Hematopoietic multipotent progenitor cell (in vitro differentiated cells): ENCODE data around the gene ZNF695. TPM values are rescaled to one million over a fixed set of nuclear protein-coding genes. Genes with fewer than 3 reads are reported as not detected.
"Not testable (repeated sequence)": the region's sequence is repeated elsewhere in the genome, so short reads cannot be mapped to it uniquely, and the experiment has no call there.

Source experiments
- DNase-seq, 3 donors: peaks; one replicate each; pipeline ENCODE4 v3.0.0-alpha.2; 2011 to 2015; ENCODE audit warnings: low read depth in 2 of 3, low spot score in 2 of 3
- total RNA-seq: library from RNA; depleted of rRNA; stranded (reverse); fragments of >200 nt; gene quantifications from one replicate; pipeline ENCODE4 v1.2.3, GENCODE V29; 2012

ZNF695 gene
- total RNA-seq = 1.3 TPM

DNA sequence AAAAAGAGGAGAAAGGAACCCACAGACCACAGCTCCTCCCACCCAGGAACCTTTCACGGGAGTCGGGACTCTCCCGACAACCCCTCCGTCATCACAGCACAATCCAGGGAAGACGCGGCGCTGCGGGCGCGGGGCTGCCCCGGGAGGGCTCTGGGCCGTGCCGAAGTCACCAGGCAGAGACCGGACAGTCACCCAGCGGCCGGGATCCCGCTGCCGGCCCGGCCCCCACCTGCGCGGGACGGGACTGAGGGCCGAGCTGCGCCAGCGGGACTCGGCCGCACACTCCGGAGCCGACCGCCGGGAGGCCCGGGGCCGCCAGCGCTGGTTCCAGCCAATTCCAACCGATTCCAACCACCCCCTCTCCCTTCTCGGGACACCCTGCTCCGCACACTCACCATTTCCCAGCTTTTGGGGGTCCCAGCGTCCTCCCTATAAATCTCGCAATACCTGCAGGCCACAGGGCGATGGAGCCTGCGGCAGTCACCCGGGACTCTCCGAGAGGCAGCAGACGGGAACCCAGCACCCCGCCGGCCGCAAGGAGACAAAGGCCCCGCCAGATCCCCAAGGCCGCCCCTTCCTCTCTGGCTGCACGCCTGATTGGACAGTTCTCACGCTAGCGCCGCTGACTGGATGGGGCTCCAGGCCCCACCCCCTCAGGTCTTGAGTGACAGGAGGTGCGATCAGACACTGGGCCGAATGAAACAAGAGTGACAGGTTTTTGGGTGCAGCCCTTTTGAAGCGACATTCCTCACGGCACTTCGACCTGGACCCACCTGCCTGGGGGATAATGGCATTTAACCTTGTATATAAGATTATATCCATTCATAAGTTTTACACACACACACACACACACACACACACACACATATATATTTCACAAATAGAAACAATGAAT is at the start of gene ZNF695:
Gene ZNF695, minus strand, starts transcription at position 547 of the 895 bp plus-strand sequence. Its CDS starts 149 bp downstream, at position 398.
- DNase-seq = peak in 2 of 3 donors; percentile 94 to 98

GRCh38 chr1:247056071-247056470 is 48.2 kb upstream of the ZNF695 start:
- DNase-seq = no peak

GRCh38 chr1:247054992-247055415 is 47.1 kb upstream of the ZNF695 start:
- DNase-seq = no peak

GRCh38 chr1:247047702-247048101 is 39.8 kb upstream of the ZNF695 start:
- no peak for DNase-seq

GRCh38 chr1:247047260-247047659 is 39.4 kb upstream of the ZNF695 start:
- no peak for DNase-seq

DNA sequence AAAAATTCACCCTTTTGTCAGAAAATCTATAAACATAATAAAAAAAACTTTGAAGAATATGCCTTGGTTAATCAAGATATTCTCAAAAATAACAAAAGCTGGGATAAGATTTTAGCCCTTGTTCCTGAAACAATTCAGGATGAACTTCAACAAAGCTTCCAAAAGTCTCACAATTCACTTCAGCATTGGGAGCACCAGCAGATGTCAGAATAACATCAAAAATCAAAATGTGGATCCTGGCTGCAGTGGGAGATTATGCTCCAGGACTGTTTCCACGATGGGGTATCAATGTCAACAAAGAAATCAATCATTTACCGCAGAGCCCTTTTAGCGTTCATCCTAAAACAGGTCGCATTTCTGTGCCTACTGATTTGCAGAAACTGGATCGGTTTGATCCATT is 35.5 kb upstream of the ZNF695 start:
- no peak for DNase-seq

DNA sequence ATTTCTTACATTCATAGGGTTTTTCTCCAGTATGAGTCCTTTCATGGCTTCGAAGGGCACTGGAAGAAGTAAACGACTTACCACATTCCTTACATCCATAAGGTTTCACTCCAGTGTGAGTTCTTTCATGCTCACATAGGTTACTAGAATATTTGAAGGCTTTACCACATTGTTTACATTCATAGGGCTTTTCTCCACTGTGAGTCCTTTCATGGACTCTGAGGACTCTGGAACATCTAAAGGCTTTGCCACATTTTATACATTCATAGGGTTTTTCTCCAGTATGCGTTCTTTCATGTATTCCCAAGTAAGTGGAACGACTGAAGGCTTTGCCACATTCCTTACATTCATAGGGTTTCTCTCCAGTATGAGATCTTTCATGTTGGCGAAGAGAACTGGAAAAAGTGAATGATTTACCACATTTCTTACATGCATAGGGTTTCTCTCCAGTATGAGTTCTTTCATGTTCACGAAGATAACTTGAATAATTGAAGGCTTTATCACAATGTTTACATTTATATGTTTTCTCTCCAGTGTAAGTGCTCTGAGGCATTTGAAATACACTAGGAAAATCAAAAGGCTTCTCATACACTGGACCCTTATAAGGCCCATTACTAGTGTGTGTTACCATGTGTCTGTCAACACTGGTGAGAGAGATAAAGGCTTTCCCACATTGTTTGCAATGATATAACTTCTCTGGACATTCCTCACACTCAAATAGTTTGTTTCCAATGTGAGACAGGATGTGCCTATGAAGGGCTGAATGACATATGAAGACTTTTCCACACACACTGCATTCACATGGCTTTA is 29.9 kb upstream of the ZNF695 start:
- no peak for DNase-seq

DNA sequence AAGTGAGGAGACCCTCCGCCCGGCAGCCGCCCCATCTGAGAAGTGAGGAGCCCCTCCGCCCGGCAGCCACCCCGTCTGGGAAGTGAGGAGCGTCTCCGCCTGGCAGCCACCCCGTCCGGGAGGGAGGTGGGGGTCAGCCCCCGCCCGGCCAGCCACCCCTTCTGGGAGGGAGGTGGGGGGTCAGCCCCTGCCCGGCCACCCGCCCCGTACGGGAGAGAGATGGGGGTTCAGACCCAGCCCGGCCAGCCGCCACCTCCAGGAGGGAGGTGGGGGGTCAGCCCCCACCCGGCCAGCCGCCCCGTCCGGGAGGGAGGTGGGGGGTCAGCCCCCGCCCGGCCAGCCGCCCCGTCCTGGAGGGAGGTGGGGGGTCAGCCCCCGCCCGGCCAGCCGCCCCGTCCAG is 24.4 kb upstream of the ZNF695 start:
- not testable (repeated sequence) for DNase-seq

DNA sequence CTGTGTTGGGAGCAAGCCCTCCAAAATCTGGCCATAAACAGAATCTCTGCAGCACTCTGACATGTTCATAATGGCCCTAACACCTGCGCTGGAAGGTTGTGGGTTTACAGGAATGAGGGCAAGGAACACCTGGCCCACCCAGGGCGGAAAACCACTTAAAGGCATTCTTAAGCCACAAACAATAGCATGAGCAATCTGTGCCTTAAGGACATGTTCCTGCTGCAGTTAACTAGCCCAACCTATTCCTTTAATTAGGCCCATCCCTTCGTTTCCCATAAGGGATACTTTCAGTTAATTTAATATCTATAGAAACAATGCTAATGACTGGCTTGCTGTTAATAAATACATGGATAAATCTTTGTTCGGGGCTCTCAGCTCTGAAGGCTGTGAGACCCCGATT is 16.8 kb upstream of the ZNF695 start:
- DNase-seq = not testable (repeated sequence)

- DNase-seq = no peak
Measured at GRCh38 chr1:247013391-247013790, 5.5 kb upstream of the ZNF695 start.

- DNase-seq = no peak
Measured at GRCh38 chr1:247008406-247008799, 546 bp upstream of the ZNF695 start.

- DNase-seq = not testable (repeated sequence)
Measured at GRCh38 chr1:247004081-247004480, 3.8 kb downstream of the ZNF695 start.

- no peak for DNase-seq
Measured at GRCh38 chr1:246989901-246990300, 18.0 kb downstream of the ZNF695 start.

GRCh38 chr1:246988316-246988715 is 19.5 kb downstream of the ZNF695 start:
- peak in 1 of 3 donors; percentile 7 for DNase-seq

DNA sequence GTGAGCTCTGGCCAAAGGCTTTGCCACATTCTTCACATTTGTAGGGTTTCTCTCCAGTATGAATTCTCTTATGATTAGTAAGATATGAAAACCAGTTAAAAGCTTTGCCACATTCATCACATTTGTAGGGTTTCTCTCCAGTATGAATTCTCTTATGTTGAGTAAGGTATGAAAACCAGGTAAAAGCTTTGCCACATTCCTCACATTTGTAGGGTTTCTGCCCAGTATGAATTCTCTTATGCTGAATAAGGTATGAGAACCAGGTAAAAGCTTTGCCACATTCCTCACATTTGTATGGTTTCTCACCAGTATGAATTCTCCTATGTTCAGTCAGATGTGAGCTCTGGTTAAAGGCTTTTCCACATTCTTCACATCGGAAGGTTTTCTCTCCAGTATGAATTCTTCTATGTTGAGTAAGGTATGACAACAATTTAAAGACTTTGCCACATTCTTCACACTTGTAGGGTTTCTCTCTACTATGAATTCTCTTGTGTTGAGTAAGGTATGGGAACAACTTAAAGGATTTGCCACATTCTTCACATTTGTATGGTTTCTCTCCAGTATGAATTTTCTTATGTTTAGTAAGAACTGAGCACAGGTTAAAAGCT is 20.7 kb downstream of the ZNF695 start:
- no peak for DNase-seq

DNA sequence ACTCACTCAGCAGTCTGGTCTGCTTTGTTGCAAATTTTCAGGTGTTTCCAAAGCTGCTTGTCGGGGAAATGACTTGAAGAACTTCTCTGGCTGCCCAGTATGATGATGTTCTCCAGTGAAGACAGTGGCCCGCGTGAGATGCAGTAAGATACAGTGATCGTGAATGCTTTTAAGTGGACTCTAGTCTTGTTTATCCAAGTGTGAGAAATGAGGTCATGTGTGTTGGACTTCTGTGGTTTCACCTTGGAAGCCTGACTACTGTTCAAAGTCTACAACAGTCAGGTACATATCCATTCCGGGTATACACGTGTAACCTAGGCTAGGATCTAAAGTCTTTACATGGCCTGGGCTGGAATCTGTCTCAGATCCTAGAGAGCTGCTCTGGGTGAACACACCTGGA is 29.1 kb downstream of the ZNF695 start:
- no peak for DNase-seq

- no peak for DNase-seq
Measured at GRCh38 chr1:246978281-246978680, 29.6 kb downstream of the ZNF695 start.

DNA sequence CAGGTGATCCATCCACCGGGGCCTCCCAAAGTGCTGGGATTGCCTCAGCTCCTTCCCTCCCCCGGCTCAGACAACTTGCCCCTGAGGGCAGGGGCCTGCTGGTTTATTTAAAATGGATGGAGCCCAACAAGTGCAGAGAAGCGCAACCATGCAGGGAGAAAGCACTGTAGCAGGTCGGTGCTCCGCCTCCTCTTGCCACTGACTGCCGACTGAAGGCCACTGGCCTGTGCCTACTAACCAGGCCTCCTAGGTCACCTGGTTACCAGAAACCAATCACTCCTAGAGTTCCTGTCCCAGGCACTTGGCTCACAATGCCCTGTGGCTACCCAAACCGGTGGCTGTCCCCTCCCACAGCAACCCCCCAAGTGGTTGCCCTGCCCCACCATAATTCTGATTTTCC is 35.9 kb downstream of the ZNF695 start:
- no peak for DNase-seq

DNA sequence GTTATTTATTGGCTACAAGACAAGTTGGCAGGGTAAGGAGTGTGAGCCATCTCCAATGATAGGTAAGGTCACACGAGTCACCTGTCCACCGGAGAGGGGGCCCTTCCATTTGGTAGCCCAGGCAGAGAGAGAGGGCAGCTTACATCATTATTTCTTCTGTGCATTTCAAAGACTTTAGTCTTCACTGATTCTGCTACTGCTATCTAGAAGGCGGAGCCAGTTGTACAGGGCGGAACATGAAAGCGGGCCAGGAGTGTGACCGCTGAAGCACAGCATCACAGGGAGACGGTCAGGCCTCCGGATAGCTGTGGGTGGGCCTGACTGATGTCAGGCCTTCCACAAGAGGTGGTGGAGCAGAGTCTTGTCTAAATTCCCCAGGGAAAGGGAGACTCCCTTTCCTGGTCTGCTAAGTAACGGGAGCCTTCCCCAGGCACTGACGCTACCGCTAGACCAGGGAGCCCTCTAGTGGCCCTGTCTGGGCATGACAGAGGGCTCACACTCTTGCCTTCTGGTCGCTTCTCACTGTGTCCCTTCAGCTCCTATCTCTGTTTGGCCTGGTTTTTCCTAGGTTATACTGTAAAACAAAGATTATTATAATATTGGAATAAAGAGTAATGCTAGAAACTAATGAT is 36.7 kb downstream of the ZNF695 start:
- peak in 1 of 3 donors; percentile 58 for DNase-seq

GRCh38 chr1:246969621-246970020 is 38.2 kb downstream of the ZNF695 start:
- no peak for DNase-seq

- no peak for DNase-seq
Measured at GRCh38 chr1:246966502-246966901, 41.4 kb downstream of the ZNF695 start.
